HG03558 (cell line): ENCODE data around the gene CPSF7.

Source experiments
- ATAC-seq: cut with Tn5 transposase; IDR thresholded peaks from one replicate; pipeline ENCODE4 v1.9.1; 2021; ENCODE audit warnings: moderate number of reproducible peaks; ENCODE audit not compliant: unreplicated experiment; ENCODE audit errors: extremely low read depth

CPSF7 gene

GRCh38 chr11:61359516-61359915 is 70.3 kb downstream of the CPSF7 start:
- no peak for ATAC-seq

GRCh38 chr11:61358566-61358965 is 71.2 kb downstream of the CPSF7 start:
- no peak for ATAC-seq

GRCh38 chr11:61357894-61358239 is 71.9 kb downstream of the CPSF7 start:
- no peak for ATAC-seq

GRCh38 chr11:61357233-61357893 is 72.4 kb downstream of the CPSF7 start:
- no peak for ATAC-seq

GRCh38 chr11:61356706-61357105 is 73.1 kb downstream of the CPSF7 start:
- ATAC-seq, result no peak

- ATAC-seq, result no peak
Observed at GRCh38 chr11:61354208-61354607, 75.6 kb downstream of the CPSF7 start.

- ATAC-seq, result no peak
Observed at GRCh38 chr11:61353131-61354067, 76.4 kb downstream of the CPSF7 start.
